Transverse colon (tissue), 3 donors: ENCODE measurements around the gene HIP1.

Experiments used
- EP300 ChIP-seq: sonication (generic); formaldehyde crosslinking; IDR thresholded peaks from one replicate; pipeline ENCODE4 v1.6.1; 2017; ENCODE audit warnings: antibody characterized with exemption, low read depth
- POLR2A ChIP-seq: fragments of 450-650 bp; IDR thresholded peaks from one replicate; pipeline ENCODE4 v1.6.1; 2016; ENCODE audit warnings: antibody characterized with exemption, mild to moderate bottlenecking, moderate library complexity
- TF ChIP-seq, protein P1 (sequence below), 5 experiments: fragments of 200-600 bp in 3 of 5; fragments of 450-650 bp in 2 of 5; sonication (generic) in 3 of 5; IDR thresholded peaks; 1 replicate in 2 of 5; 2 replicates in 3 of 5; pipeline ENCODE4 v1.5.1; 2016 to 2017; ENCODE audit warnings: antibody characterized with exemption in 5 of 5, inconsistent platforms in 3 of 5, mild to moderate bottlenecking in 2 of 5, moderate library complexity in 1 of 5

DNA sequence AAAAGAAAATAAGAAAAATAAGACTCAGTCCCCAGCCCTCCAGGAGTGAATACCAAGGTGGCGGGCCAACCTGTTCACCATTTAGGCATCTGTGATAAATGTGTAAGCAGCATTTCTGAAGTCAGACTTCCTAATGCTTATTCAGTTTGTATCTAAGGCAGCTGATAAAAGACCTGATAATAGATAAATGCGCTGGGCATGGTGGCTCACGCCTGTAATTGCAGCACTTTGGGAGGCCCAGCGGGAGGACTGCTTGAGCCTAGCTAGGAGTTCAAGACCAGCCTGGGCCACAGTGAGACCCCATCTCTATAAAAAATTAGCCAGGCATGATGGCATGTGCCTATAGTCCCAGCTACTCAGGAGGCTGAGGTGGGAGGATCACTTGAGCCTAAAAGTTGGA, 143.0 kb downstream of the HIP1 start:
- TF ChIP-seq, protein P1, sequence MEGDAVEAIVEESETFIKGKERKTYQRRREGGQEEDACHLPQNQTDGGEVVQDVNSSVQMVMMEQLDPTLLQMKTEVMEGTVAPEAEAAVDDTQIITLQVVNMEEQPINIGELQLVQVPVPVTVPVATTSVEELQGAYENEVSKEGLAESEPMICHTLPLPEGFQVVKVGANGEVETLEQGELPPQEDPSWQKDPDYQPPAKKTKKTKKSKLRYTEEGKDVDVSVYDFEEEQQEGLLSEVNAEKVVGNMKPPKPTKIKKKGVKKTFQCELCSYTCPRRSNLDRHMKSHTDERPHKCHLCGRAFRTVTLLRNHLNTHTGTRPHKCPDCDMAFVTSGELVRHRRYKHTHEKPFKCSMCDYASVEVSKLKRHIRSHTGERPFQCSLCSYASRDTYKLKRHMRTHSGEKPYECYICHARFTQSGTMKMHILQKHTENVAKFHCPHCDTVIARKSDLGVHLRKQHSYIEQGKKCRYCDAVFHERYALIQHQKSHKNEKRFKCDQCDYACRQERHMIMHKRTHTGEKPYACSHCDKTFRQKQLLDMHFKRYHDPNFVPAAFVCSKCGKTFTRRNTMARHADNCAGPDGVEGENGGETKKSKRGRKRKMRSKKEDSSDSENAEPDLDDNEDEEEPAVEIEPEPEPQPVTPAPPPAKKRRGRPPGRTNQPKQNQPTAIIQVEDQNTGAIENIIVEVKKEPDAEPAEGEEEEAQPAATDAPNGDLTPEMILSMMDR (IDR thresholded peaks at IDR 0.05): no peak
- TF ChIP-seq EP300 (no peak), POLR2A (no peak)
